Neural cell (in vitro differentiated cells): ENCODE results near the gene LIPC. TPM values are rescaled to one million over a fixed set of nuclear protein-coding genes. Genes with fewer than 3 reads are reported as not detected.

ENCODE experiments used
- H2AFZ ChIP-seq: fragments of 200-600, 300-800 bp; sonication (generic), shearing (Covaris generic); 2 replicates; pipeline ENCODE4 v1.6.0; 2014; ENCODE audit warnings: low read depth, mild to moderate bottlenecking, antibody characterized with exemption, low read length, moderate library complexity
- H3F3A ChIP-seq: fragments of 200-600 bp; shearing (Covaris generic); 2 replicates; pipeline ENCODE4 v1.6.1; 2016; ENCODE audit warnings: mild to moderate bottlenecking, moderate library complexity, mixed read lengths, antibody characterized with exemption, low read length; ENCODE audit not compliant: insufficient read depth, poor library complexity, severe bottlenecking
- H3K27ac ChIP-seq: fragments of 200-600, 300-800 bp; sonication (generic), shearing (Covaris generic); 2 replicates; pipeline ENCODE4 v1.5.1; 2014; ENCODE audit warnings: mild to moderate bottlenecking, low read length, moderate library complexity
- H3K27me3 ChIP-seq: fragments of 300-800, 200-600 bp; sonication (generic), shearing (Covaris generic); 2 replicates; pipeline ENCODE4 v1.6.0; 2014; ENCODE audit warnings: mild to moderate bottlenecking, low read depth, low read length, moderate library complexity; ENCODE audit not compliant: insufficient read depth
- H3K36me3 ChIP-seq: fragments of 300-800, 200-600 bp; sonication (generic), shearing (Covaris generic); 2 replicates; pipeline ENCODE4 v1.5.1; 2014; ENCODE audit warnings: mild to moderate bottlenecking, antibody characterized with exemption, low read length, moderate library complexity; ENCODE audit not compliant: insufficient read depth
- H3K4me2 ChIP-seq: fragments of 300-800, 200-600 bp; sonication (generic), shearing (Covaris generic); 2 replicates; pipeline ENCODE4 v1.6.0; 2014; ENCODE audit warnings: mild to moderate bottlenecking, low read length
- H3K4me3 ChIP-seq: fragments of 300-800, 200-600 bp; sonication (generic), shearing (Covaris generic); 2 replicates; pipeline ENCODE4 v1.5.1; 2014; ENCODE audit warnings: mild to moderate bottlenecking, low read length, moderate library complexity
- H3K79me2 ChIP-seq: fragments of 200-600 bp; shearing (Covaris generic); replicated peaks from 2 replicates; pipeline ENCODE4 v1.6.0; 2014; ENCODE audit warnings: mild to moderate bottlenecking, low read length, moderate library complexity; ENCODE audit not compliant: insufficient read depth
- H3K9ac ChIP-seq: fragments of 300-800, 200-600 bp; sonication (generic), shearing (Covaris generic); 2 replicates; pipeline ENCODE4 v1.6.1; 2016; ENCODE audit warnings: mild to moderate bottlenecking, low read length, mixed read lengths
- H3K9me2 ChIP-seq: fragments of 200-600 bp; shearing (Covaris generic); 2 replicates; pipeline ENCODE4 v1.6.1; 2016; ENCODE audit warnings: mild to moderate bottlenecking, low read length, mixed read lengths; ENCODE audit not compliant: insufficient read depth
- H3K9me3 ChIP-seq: fragments of 200-600, 300-800 bp; sonication (generic), shearing (Covaris generic); 2 replicates; pipeline ENCODE4 v1.6.1; 2016; ENCODE audit warnings: mild to moderate bottlenecking, mixed run types, low read length, moderate library complexity, mixed read lengths
- H4K20me1 ChIP-seq: fragments of 200-600 bp; shearing (Covaris generic); 2 replicates; pipeline ENCODE4 v1.6.1; 2016; ENCODE audit warnings: mild to moderate bottlenecking, mixed run types; ENCODE audit not compliant: insufficient read depth
- CTCF ChIP-seq: fragments of 450-650 bp; IDR thresholded peaks from 2 replicates; pipeline ENCODE4 v1.5.1; 2014; ENCODE audit warnings: antibody characterized with exemption, mild to moderate bottlenecking, moderate library complexity; ENCODE audit not compliant: poor library complexity, severe bottlenecking
- EP300 ChIP-seq: fragments of 450-650 bp; conservative IDR thresholded peaks from 2 replicates; pipeline ENCODE4 v1.6.1; 2014; ENCODE audit warnings: antibody characterized with exemption, mild to moderate bottlenecking, moderate library complexity; ENCODE audit not compliant: poor library complexity, severe bottlenecking
- EZH2 ChIP-seq: fragments of 200-600, 300-800 bp; shearing (Covaris generic), sonication (generic); IDR thresholded peaks from 2 replicates; pipeline ENCODE4 v1.6.1; 2014; ENCODE audit warnings: antibody characterized with exemption, low read length, borderline replicate concordance, mild to moderate bottlenecking; ENCODE audit not compliant: insufficient read depth, poor library complexity, severe bottlenecking
- MXI1 ChIP-seq: fragments of 450-650 bp; conservative IDR thresholded peaks from 2 replicates; pipeline ENCODE4 v1.6.1; 2014; ENCODE audit warnings: antibody characterized with exemption, mild to moderate bottlenecking; ENCODE audit not compliant: poor library complexity, severe bottlenecking
- POLR2AphosphoS5 ChIP-seq: IDR thresholded peaks from 2 replicates; pipeline ENCODE4 v1.6.1; 2012
- RAD21 ChIP-seq: fragments of 450-650 bp; conservative IDR thresholded peaks from 2 replicates; pipeline ENCODE4 v1.6.1; 2014; ENCODE audit warnings: antibody characterized with exemption, mild to moderate bottlenecking, moderate library complexity
- REST ChIP-seq: IDR thresholded peaks from 2 replicates; pipeline ENCODE4 v1.6.1; 2012; ENCODE audit warnings: borderline replicate concordance
- SMC3 ChIP-seq: fragments of 450-650 bp; conservative IDR thresholded peaks from 2 replicates; pipeline ENCODE4 v1.6.1; 2014; ENCODE audit warnings: antibody characterized with exemption, mild to moderate bottlenecking, moderate library complexity; ENCODE audit not compliant: poor library complexity
- TAF1 ChIP-seq: IDR thresholded peaks from 2 replicates; pipeline ENCODE4 v1.6.1; 2012; ENCODE audit warnings: low read depth
- polyA plus RNA-seq: library from polyadenylated mRNA; depleted of rRNA; stranded (reverse); fragments of >200 nt; gene quantifications from 2 replicates; pipeline ENCODE4 v1.2.3, GENCODE V29; 2014

The LIPC gene
- polyA plus RNA-seq, 1 donor from 2014 or later, result not detected

- no peak for TF ChIP-seq POLR2AphosphoS5
- Histone ChIP-seq H3K79me2 (no peaks in the 10 kb centered on the region), H3K4me3 (no peak overlapping the region), H3K36me3 (peaks cover 5% of the 10 kb centered on the region), H3K9me3 (no peaks in the 10 kb centered on the region), H2AFZ (no peak overlapping the region), H3K9ac (no peak overlapping the region), H3K4me2 (no peak overlapping the region), H3F3A (no peaks in the 10 kb centered on the region), H4K20me1 (no peaks in the 10 kb centered on the region), H3K27me3 (no peaks in the 10 kb centered on the region), H3K9me2 (no peaks in the 10 kb centered on the region), H3K27ac (no peak overlapping the region)
These were observed 174.8 kb downstream of the LIPC start for GRCh38 chr15:58606577-58607080.

- Histone ChIP-seq H2AFZ (no peak overlapping the region), H3K9me2 (no peaks in the 10 kb centered on the region), H3K4me2 (no peak overlapping the region), H3K79me2 (no peaks in the 10 kb centered on the region), H3K9me3 (peaks cover 2% of the 10 kb centered on the region), H4K20me1 (no peaks in the 10 kb centered on the region), H3K9ac (no peak overlapping the region), H3K27me3 (no peaks in the 10 kb centered on the region), H3K27ac (no peak overlapping the region), H3F3A (no peaks in the 10 kb centered on the region), H3K36me3 (peaks cover 8% of the 10 kb centered on the region), H3K4me3 (no peak overlapping the region)
- TF ChIP-seq SMC3 (no peak), POLR2AphosphoS5 (no peak), RAD21 (no peak)
These were observed 176.4 kb downstream of the LIPC start for GRCh38 chr15:58608129-58608590.

- no peaks in the 10 kb centered on the region for H3K9me2 ChIP-seq
- no peak overlapping the region for H3K4me3 ChIP-seq
- TF ChIP-seq SMC3 (no peak), REST (no peak), CTCF (no peak), TAF1 (no peak), EP300 (no peak), POLR2AphosphoS5 (no peak), MXI1 (no peak), RAD21 (no peak), EZH2 (no peak)
- H3K9ac ChIP-seq, result no peak overlapping the region
- H4K20me1 ChIP-seq, result no peaks in the 10 kb centered on the region
- no peak overlapping the region for H3K27ac ChIP-seq
- H3K27me3 ChIP-seq, result no peaks in the 10 kb centered on the region
- no peak overlapping the region for H3K4me2 ChIP-seq
- no peaks in the 10 kb centered on the region for H3F3A ChIP-seq
- H3K36me3 ChIP-seq, result peaks cover 8% of the 10 kb centered on the region
- H2AFZ ChIP-seq, result no peak overlapping the region
- H3K9me3 ChIP-seq, result peaks cover 3% of the 10 kb centered on the region
- H3K79me2 ChIP-seq, result no peaks in the 10 kb centered on the region
These were observed 176.9 kb downstream of the LIPC start for GRCh38 chr15:58608711-58609110.
